ENCODE data around the gene PRAF2.

PRAF2 gene

GRCh38 chrX:49073601-49074575, at the start of gene PRAF2:
PRAF2 (minus strand) TSS chrX:49074002; CDS start chrX:49073987, 15 bp downstream.
- DNase-seq (ENCODE audit: low read depth in 2 of 2, low spot score in 1 of 2): peak; percentile 61 to 79

GRCh38 chrX:49122499-49122898, 48.7 kb upstream of the PRAF2 start:
- DNase-seq (ENCODE audit: low read depth in 2 of 2, low spot score in 1 of 2): no peak

- no peak for DNase-seq (ENCODE audit: low read depth in 2 of 2, low spot score in 1 of 2)
These were observed 46.3 kb upstream of the PRAF2 start for GRCh38 chrX:49120091-49120490.

- no peak for DNase-seq (ENCODE audit: low read depth in 2 of 2, low spot score in 1 of 2)
These were observed 43.8 kb upstream of the PRAF2 start for GRCh38 chrX:49117581-49117980.

GRCh38 chrX:49116716-49117115, 42.9 kb upstream of the PRAF2 start:
- no peak for DNase-seq (ENCODE audit: low read depth in 2 of 2, low spot score in 1 of 2)

- DNase-seq (ENCODE audit: low read depth in 2 of 2, low spot score in 1 of 2): no peak
These were observed 42.3 kb upstream of the PRAF2 start for GRCh38 chrX:49116076-49116475.

GRCh38 chrX:49111791-49112190, 38.0 kb upstream of the PRAF2 start:
- no peak for DNase-seq (ENCODE audit: low read depth in 2 of 2, low spot score in 1 of 2)

- DNase-seq (ENCODE audit: low read depth in 2 of 2, low spot score in 1 of 2): no peak
These were observed 36.6 kb upstream of the PRAF2 start for GRCh38 chrX:49110417-49110816.

GRCh38 chrX:49108641-49109040, 34.8 kb upstream of the PRAF2 start:
- DNase-seq (ENCODE audit: low read depth in 2 of 2, low spot score in 1 of 2): no peak

- DNase-seq (ENCODE audit: low read depth in 2 of 2, low spot score in 1 of 2): no peak
These were observed 33.1 kb upstream of the PRAF2 start for GRCh38 chrX:49106930-49107329.

GRCh38 chrX:49106296-49106695, 32.5 kb upstream of the PRAF2 start:
- no peak for DNase-seq (ENCODE audit: low read depth in 2 of 2, low spot score in 1 of 2)

- no peak for DNase-seq (ENCODE audit: low read depth in 2 of 2, low spot score in 1 of 2)
These were observed 29.8 kb upstream of the PRAF2 start for GRCh38 chrX:49103637-49104036.

- no peak for DNase-seq (ENCODE audit: low read depth in 2 of 2, low spot score in 1 of 2)
These were observed 28.4 kb upstream of the PRAF2 start for GRCh38 chrX:49102190-49102589.

GRCh38 chrX:49101629-49101984, 27.8 kb upstream of the PRAF2 start:
- no peak for DNase-seq (ENCODE audit: low read depth in 2 of 2, low spot score in 1 of 2)

GRCh38 chrX:49100704-49101628, 27.2 kb upstream of the PRAF2 start:
- peak; percentile 55 to 80 for DNase-seq (ENCODE audit: low read depth in 2 of 2, low spot score in 1 of 2)

- DNase-seq (ENCODE audit: low read depth in 2 of 2, low spot score in 1 of 2): no peak
These were observed 22.6 kb upstream of the PRAF2 start for GRCh38 chrX:49096419-49096818.

- DNase-seq (ENCODE audit: low read depth in 2 of 2, low spot score in 1 of 2): no peak
These were observed 15.8 kb upstream of the PRAF2 start for GRCh38 chrX:49089553-49089952.

GRCh38 chrX:49082271-49082871, 8.6 kb upstream of the PRAF2 start:
- DNase-seq (ENCODE audit: low read depth in 2 of 2, low spot score in 1 of 2): no peak

- DNase-seq (ENCODE audit: low read depth in 2 of 2, low spot score in 1 of 2): peak; percentile 34 to 55
These were observed 6.0 kb upstream of the PRAF2 start, which contains the start of gene WDR45 for GRCh38 chrX:49079489-49080428. WDR45 (minus strand) TSS chrX:49079887; CDS start chrX:49078095, 1,792 bp downstream.

- no peak for DNase-seq (ENCODE audit: low read depth in 2 of 2, low spot score in 1 of 2)
These were observed 4.1 kb upstream of the PRAF2 start for GRCh38 chrX:49077941-49078340.
